ENCODE results near the gene ARHGAP33. TPM values are rescaled to one million over a fixed set of nuclear protein-coding genes. Genes with fewer than 3 reads are reported as not detected.
"Not testable (repeated sequence)": the region's sequence is repeated elsewhere in the genome, so short reads cannot be mapped to it uniquely, and the experiment has no call there.

Gene ARHGAP33
- total RNA-seq, 4 donors from 2014 or later = 1.3 to 8.4 (median 2.3) TPM

- H3K36me3 ChIP-seq = peaks cover 0 to 93% (median 0%) of the 10 kb centered on the region in 3 donors
- H3K27ac ChIP-seq = no peak overlapping the region
- no peak for DNase-seq
- 95 to 97% methylated on average over 10 to 16 of the region's 17 CpGs for WGBS, 2 donors
- H3K4me1 ChIP-seq = peaks cover 0 to 3% (median 0%) of the 10 kb centered on the region in 3 donors
- no peaks in the 10 kb centered on the region for H3K27me3 ChIP-seq
- TF ChIP-seq CTCF (IDR thresholded peaks at IDR 0.05) (no peak), POLR2A (IDR thresholded peaks at IDR 0.05) (no peak)
- intact Hi-C loops (cut with DNase I) = loop anchor here (10.0 kb wide), 1 partner anchor 170 kb away; the partner anchor contains the start of gene LRFN3
- no peak overlapping the region for H3K4me3 ChIP-seq
- no peaks in the 10 kb centered on the region for H3K9me3 ChIP-seq
Observed at GRCh38 chr19:35764432-35765315, 10.7 kb upstream of the ARHGAP33 start.

- Histone ChIP-seq H3K9me3 (no peaks in the 10 kb centered on the region), H3K36me3 (peaks cover 0 to 77% (median 0%) of the 10 kb centered on the region in 3 donors), H3K27me3 (no peaks in the 10 kb centered on the region), H3K27ac (no peak overlapping the region), H3K4me3 (no peak overlapping the region), H3K4me1 (no peaks in the 10 kb centered on the region)
- 75 to 79% methylated on average over 3 to 5 of the region's 11 CpGs for WGBS, 2 donors
- DNase-seq = no peak
- intact Hi-C loops (cut with DNase I) = loop anchor here (10.0 kb wide), 1 partner anchor 168 kb away; the partner anchor contains the start of gene LRFN3
- TF ChIP-seq POLR2A (IDR thresholded peaks at IDR 0.05) (no peak), CTCF (IDR thresholded peaks at IDR 0.05) (no peak)
Observed at GRCh38 chr19:35766571-35767104, 8.7 kb upstream of the ARHGAP33 start.

- no peak for TF ChIP-seq POLR2A (IDR thresholded peaks at IDR 0.05)
- TF ChIP-seq CTCF (IDR thresholded peaks at IDR 0.05) = no peak
- H3K36me3 ChIP-seq = peaks cover 0 to 69% (median 0%) of the 10 kb centered on the region in 3 donors
- WGBS, 2 donors = 82 to 93% methylated on average over 3 to 12 of the region's 34 CpGs
- H3K9me3 ChIP-seq = no peaks in the 10 kb centered on the region
- H3K27me3 ChIP-seq = no peaks in the 10 kb centered on the region
- no peak overlapping the region for H3K4me3 ChIP-seq
- no peak overlapping the region for H3K27ac ChIP-seq
- no peak for DNase-seq
- intact Hi-C loops (cut with DNase I) = loop anchor here (10.0 kb wide), 1 partner anchor 167 kb away; the partner anchor contains the start of gene LRFN3
- peaks cover 0 to 2% (median 0%) of the 10 kb centered on the region in 3 donors for H3K4me1 ChIP-seq
Observed at GRCh38 chr19:35767288-35768081, 7.9 kb upstream of the ARHGAP33 start.

- TF ChIP-seq POLR2A (IDR thresholded peaks at IDR 0.05) = no peak
- TF ChIP-seq CTCF (IDR thresholded peaks at IDR 0.05) = no peak
- DNase-seq = no peak
- H3K27me3 ChIP-seq = no peaks in the 10 kb centered on the region
- H3K4me1 ChIP-seq = peaks cover 0 to 8% (median 0%) of the 10 kb centered on the region in 3 donors
- intact Hi-C loops (cut with DNase I) = loop anchor here (10.0 kb wide), 1 partner anchor 167 kb away; the partner anchor contains the start of gene LRFN3
- no peak overlapping the region for H3K27ac ChIP-seq
- H3K9me3 ChIP-seq = no peaks in the 10 kb centered on the region
- peaks cover 0 to 64% (median 0%) of the 10 kb centered on the region in 3 donors for H3K36me3 ChIP-seq
- H3K4me3 ChIP-seq = no peak overlapping the region
- 74 to 89% methylated on average over 3 to 6 of the region's 15 CpGs for WGBS, 2 donors
Observed at GRCh38 chr19:35768082-35768421, 7.3 kb upstream of the ARHGAP33 start.

GRCh38 chr19:35772362-35772761 lies 3.0 kb upstream of the ARHGAP33 start:
- H3K4me3 ChIP-seq; H3K27ac ChIP-seq; H3K27me3 ChIP-seq; DNase-seq; intact Hi-C loops (cut with DNase I); H3K9me3 ChIP-seq: not testable (repeated sequence)
- 73 to 91% methylated on average over 3 to 4 of the region's 5 CpGs for WGBS, 2 donors
- H3K4me1 ChIP-seq = peaks cover 10 to 31% (median 13%) of the 10 kb centered on the region in 3 donors
- H3K36me3 ChIP-seq = peaks cover 0 to 21% (median 0%) of the 10 kb centered on the region in 3 donors

All from esophagus squamous epithelium (tissue), 5 donors.